HG03025 (cell line): Measurements from ENCODE around the gene ATG10.
A peak's percentile ranks its signal among the peaks of the same experiment; 100 is the strongest.
"Not testable (repeated sequence)": the region's sequence is repeated elsewhere in the genome, so short reads cannot be mapped to it uniquely, and the experiment has no call there.

Source experiments
- ATAC-seq: cut with Tn5 transposase; IDR thresholded peaks from one replicate; pipeline ENCODE4 v1.9.1; 2021; ENCODE audit warnings: mild to moderate bottlenecking, moderate library complexity; ENCODE audit not compliant: unreplicated experiment, low FRiP score

ATG10 gene

DNA sequence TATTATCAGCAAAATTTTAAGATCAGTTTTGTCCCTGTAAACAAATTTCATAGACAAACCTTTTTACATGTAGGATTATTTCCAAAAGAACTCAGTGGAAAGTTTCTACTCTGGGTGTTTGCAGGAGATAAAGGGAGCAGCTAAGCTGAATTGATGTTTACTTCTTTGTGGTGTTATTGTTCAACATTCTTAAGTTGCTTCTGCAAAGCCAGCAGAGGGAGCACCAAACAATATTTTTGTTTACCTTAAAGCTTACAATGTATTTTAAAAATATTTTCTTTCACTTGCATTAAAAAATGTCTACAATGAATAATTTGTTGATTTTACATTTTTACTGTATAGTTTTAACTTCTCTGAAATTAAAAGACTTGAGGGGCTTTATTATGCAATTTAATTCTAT lies 135.4 kb downstream of the ATG10 start:
- no peak for ATAC-seq

DNA sequence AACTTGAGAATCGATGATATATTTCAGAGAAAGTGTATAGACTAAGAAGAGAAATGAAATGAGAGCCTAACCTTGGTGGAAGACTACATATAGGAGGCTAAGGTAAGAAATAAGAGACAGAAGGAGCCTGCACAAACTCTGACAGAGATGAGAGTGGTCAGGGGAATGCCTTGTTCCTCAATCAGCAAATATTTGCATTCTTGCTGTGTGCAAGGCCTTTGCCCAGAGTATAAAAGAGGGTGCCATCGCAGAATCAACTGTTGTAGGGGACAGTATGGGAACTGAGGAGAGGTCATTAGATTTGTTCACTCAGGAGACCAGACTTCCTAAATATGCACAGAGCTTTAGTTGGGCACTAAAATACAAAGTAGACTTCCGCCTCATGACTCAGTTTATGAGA lies 137.2 kb downstream of the ATG10 start:
- ATAC-seq: no peak

DNA sequence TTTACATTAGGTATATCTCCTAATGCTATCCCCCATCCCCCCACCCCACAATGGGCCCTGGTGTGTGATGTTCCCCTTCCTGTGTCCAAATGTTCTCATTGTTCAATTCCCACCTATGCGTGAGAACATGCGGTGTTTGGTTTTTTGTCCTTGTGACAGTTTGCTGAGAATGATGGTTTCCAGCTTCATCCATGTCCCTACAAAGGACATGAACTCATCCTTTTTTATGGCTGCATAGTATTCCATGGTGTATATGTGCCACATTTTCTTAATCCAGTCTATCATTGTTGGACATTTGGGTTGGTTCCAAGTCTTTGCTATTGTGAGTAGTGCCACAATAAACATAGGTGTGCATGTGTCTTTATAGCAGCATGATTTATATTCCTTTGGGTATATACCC lies 138.1 kb downstream of the ATG10 start:
- not testable (repeated sequence) for ATAC-seq

DNA sequence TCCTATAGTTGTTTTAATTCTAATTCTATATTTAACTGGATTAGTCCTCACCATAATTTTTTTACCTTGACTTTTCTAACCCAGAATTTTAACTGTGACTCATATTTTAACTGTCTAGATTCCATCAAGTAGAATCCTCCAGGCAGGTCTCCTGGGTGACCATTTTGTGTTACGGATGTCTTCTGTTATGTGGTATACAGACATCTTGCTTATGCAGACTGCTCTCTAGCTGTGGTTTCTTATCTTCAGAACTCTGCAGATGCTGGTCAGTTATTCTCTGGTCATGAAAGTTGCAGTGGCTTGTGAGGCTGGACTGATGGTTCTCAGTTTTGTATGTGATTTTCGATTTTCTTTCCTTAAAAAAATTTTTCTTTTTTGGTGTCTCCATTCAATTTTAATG lies 139.4 kb downstream of the ATG10 start:
- ATAC-seq: peak; percentile 86

DNA sequence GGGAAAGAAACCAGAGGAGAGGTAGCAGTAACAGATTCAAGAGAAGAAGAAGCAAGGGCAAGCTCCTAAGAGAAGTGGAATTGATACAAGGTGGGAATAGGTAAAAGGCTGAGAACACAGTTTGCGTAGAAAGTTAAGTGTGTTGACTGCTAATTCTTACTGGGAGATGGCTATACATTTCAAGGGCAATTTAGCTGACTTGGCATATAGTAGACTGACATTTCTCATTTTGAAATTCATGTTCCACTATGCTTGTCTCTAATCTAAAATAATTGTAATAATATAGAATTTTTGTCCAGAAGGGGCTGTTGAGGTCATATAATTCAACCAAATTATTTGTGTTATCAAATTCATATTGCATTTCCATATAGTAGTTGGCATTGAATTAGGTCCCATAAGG lies 144.0 kb downstream of the ATG10 start:
- ATAC-seq: no peak

DNA sequence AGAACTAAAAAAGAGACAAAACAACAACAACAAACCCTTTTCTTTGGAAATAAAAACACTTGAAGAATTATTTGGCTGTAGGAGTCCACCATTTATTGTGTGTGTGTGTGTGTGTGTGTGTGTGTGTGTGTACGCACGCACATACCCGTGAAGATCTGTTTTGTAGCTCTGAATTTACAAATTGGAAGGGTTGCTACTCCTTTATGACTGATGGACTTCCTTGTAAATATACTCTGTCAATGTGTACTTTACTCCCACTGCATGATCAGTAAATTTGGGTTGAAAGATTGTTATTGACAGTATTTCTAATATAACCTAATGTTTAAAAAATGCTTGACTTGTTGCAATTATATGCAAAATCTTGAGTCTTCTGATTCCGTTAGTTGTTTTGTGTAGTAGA lies 148.1 kb downstream of the ATG10 start:
- ATAC-seq: no peak

DNA sequence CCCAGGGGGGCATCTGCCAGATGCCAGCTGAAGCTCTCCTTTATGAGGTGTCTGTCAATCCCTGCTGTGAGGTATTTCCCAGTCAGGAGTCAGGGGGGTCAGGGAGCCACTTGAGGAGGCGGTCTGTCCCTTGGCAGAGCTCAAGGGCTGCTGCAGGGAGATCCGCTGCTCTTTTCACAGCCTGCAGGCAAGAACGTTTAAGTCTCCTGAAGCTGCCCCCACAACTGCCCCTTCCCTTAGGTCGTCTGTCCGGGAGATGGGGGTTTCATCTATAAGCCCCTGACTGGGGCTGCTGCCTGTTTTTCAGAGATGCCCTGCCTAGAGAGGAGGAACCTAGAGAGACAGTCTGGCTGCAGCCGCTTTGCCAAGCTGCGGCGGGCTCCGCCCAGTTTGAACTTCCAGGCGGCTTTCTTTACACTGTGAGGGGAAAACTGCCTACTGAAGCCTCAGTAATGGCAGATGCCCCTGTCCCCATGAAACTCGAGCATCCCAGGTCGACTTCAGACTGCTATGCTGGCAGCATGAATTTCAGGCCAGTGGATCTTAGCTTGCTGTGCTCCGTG lies 158.0 kb downstream of the ATG10 start:
- ATAC-seq: no peak

DNA sequence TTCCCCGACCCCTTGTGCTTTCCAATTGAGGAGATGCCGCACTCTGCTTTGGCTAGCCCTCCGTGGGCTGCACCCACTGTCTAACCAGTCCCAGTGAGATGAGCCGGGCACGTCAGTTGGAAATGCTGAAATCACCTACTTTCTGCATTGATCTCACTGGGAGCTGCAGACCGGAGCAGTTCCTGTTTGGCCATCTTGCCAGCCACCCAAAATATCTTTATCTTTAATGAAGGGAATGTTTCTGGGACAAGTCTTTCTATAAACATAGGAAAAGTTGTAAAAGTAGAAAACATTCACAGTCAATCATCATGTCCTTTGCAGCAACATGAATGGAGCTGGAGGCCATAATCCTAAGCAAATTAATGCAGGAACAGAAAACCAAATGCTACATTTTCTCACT lies 158.8 kb downstream of the ATG10 start:
- ATAC-seq: no peak

DNA sequence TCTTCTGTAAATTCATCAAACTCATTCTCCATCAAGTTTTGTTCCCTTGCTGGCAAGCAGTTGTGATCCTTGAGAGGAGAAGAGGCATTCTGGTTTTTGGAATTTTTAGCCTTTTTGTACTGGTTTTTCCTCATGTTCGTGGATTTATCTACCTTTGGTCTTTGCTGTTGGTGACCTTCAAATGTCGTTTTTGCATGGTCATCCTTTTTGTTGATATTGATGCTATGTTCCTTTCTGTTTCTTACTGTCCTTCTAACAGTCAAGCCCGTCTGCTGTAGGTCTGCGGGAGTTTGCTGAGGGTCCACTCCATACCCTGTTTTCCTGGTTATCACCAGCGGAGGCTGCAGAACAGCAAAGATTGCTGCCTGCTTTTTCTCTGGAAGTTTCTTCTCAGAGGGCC lies 165.4 kb downstream of the ATG10 start:
- ATAC-seq: no peak

DNA sequence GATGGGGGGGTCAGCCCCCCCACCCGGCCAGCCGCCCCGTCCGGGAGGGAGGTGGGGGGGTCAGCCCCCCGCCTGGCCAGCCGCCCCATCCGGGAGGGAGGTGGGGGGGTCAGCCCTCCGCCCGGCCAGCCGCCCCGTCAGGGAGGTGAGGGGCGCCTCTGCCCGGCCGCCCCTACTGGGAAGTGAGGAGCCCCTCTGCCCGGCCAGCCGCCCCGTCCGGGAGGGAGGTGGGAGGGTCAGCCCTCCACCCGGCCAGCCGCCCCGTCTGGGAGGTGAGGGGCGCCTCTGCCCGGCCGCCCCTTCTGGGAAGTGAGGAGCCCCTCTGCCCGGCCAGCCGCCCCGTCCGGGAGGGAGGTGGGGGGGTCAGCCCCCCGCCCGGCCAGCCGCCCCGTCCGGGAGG lies 168.0 kb downstream of the ATG10 start:
- not testable (repeated sequence) for ATAC-seq

DNA sequence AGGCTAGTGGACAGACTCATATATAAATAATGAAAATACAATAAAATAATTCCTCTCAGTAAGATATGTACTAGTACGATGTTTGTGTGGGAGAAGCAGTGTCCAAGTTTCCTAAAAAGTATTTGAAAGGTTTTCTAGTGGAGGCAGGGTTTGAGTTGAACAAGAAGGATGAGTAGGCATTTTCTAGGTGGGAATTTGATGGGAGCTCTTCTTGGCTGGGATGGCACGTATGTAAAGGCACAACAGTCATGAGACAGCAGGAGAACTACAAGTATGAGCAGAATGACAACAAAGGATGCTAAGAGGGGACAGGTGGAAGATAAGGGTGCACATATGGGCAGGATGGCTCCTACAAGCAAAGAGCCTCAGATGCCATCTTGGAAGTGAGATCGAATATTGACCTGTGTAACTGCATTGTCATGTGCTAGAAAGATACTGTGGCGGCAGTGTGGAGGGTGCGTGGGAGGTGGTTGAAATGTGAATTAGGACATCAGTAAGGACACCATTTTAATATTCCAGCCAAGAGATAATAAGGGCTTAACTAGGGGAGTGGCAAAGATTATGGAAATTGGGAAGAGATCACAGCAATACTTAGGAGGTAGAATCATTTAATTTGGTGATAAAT lies 170.5 kb downstream of the ATG10 start:
- no peak for ATAC-seq

DNA sequence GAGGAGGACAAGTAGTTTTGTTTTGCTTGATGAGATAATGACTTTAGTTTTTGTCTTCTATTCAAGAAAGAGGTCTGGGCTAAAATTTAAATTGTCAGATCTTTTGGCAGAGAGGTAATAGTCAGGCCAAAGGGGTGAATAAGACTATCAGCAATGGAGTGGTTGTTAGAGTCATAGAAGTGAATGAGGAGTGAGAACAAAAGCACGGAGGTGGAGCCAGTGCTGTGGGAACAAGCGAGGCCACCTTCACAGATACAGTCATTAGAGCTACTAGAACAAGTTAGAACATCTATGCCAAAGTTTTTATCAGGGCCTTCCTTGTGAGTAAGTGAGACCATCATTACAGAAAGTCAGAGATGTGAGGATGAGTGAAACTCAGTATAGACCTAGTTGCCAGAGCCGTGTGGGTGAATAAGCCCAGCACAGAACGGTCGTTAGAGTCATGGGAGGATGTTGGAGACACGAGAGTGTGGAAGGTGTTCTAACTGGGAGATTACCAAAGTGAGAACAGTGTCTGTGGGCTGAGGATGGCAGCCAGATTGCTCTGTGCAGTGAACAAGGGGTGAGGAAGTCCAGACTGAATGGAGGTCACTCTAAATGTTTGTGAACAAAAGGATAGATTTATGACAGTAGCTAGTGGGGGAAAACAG lies 171.2 kb downstream of the ATG10 start:
- ATAC-seq: no peak

DNA sequence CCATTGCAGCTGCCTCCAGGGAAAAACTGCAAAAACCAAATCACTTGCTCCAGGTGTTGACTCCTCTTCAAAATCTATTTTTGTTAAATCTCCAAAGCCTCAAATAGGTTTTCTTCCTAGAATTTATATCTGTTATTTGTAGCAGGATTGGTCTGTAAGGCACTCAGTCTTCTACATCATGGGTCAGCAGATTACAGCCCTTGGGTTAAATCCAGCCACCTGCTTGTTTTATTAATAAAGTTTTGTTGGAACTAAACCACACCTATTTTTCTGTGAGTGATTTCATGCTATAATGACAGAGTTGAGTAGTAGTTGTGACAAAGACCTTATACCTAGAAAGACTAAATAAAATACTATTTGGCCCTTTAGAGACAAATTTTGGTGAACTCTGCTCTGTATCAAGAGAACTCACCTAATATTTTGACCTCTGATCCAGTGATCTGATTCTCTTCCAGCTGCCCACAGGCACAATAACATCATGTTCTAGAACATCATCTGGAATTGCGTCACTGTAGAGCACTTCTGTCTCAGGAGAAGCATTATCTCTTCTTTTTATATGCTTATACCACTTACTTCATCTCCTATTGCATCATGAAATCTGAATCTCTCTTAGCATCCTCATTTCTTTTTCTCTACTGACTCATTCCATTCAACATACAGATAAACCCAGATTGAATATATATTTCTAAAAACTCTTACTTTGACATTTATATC lies 176.2 kb downstream of the ATG10 start:
- no peak for ATAC-seq

DNA sequence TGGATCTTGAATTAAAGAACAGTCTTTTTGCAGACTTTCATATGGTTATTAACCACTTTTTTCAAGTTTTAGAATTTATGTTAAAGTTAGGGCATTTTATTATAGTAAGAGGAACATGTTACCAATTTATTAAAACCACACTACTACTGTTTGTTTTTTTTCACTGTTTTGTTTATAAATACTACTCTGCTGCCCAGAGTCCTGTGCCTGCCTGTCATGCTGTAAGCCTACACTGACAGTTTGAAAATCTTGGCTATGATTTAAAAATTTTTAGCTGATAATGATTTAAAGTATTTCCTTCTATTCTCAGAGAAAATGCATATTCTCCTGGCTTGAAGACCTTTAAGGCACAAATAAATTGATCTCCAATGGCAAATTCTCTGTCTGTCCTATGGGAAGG lies 177.6 kb downstream of the ATG10 start:
- no peak for ATAC-seq

DNA sequence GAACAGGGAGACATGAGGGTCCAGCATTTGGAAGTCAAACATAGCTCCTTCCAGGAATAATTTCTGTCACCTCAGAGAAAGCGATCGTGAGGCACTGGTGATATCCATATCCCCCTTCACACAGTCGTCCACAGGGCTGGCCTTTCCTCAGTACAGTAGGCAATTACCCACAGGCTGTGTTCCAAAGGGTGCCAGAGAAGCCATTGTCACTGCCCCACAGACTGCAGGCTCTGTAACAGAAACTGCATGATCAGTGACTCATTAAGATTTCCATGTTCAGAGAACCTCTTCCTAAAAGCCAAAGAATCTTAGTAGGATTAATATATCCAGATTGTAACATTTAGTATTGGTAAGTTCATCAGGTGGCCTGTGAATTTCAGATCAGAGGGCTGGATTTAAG lies 178.7 kb downstream of the ATG10 start:
- no peak for ATAC-seq

DNA sequence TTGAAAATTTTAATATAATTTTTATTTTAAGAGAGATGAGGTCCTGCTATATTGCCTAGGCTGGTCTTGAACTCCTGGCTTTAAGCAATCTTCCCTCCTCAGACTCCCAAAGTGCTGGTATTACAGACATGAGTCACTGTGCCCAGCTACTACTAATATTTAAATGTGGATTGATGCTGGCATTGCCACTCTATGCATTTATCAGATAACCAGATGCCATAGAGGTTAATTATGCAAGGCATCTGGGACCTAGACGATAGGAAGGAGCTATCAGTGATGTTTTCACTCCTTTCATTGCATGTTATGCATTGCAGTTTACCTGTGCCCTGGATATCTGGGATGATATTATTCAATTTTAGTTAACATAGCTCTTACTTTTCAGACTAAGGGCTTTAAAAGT lies 179.4 kb downstream of the ATG10 start:
- ATAC-seq: no peak

DNA sequence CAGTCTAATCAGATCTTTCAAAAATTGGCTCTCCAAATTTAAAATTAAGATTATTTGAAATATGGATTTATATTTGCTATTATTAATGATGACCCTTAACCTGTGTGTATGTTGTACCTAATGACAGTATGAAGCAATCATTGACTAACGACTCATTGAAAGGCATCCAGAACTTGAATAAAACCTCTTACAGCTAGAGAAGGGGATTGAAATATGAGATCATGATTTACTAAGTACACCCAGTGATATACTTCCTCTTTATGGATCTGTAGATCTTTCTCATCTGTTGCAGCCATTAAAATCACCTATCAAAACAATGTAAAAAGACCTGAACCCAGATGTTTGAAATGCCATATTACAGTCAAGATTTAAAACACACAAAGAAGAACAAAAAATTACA lies 179.8 kb downstream of the ATG10 start:
- ATAC-seq: no peak

DNA sequence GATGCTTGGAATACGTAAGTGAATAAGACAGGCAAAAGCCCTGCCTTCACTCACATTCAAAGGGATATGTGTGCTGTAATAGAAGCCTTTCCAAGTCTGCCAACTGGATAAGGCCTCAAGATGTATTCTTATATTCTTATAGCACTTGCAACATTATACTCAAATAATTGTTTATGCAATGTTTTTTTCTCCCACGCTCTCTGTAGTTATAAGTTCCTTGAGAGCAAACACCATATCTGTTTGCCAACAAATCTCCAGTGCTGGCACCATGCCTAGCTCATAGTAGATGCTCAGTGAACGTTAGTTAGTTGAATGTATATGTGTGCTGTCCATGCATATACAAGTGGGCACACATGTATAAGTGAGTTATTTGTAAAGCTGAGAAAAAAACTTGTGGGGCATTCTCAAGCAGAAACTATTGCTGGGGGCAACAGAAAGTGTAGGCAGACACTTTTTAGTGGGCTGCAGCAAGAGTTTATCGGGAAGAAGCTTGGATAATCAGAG lies 181.2 kb downstream of the ATG10 start:
- ATAC-seq: no peak

DNA sequence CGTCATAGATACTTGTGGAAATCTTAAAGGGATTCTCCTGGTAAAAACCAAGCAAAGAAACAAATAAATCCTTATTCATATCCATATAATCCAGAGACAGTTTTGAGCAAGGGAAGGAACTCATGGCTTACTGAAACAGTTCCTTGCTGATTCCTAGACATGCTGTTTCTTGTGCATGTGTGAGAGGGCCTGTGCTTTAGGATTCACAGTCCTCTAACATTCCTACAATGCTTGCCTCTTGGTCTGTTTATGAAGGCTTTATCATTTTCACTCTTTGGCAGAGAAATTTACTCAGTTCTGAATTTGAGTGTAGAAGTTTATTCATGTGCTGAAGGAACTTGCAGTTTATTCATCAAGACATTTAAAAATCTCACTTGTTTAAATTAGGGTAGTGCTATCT lies 183.0 kb downstream of the ATG10 start:
- no peak for ATAC-seq

DNA sequence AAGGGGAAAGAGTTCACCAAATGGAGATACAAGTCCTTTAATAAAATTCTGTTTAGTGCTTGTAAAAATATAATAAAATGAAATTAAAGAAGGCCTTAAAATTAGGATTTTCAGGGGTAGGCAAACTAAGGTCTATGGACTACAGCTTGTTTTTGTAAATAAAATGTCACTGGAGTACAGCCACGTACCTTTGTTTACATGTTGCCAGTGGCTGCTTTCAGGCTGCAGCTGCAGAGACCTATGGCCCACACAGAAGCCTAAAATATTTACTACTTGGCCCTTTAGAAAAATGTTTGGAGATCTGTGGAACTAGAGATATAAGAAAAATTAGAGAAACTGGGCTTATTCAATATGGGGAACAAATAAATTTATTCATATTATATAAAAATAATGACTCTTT lies 183.5 kb downstream of the ATG10 start:
- no peak for ATAC-seq

DNA sequence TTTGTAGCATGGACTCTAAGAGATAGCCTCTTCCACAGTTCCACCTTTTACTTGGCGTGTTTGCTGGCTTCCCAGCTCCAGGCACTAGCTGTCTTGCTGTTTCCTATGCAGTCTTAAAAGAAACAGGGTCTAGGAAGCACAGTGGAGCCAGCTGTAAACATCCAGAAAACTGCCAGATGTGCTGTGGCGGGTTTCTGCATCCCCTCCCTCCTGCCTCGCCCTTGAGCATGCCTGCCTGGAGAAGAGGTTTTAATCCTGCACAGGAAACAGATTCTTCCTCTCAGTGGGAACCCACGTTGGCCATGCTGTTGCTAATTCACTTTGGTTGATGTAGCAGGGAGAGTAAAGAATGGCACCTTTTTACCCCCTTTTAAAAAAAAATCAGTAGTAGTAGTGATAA lies 185.1 kb downstream of the ATG10 start:
- no peak for ATAC-seq
